HepG2 (cell line): Measurements from ENCODE around the gene DUOXA2. TPM values are rescaled to one million over a fixed set of nuclear protein-coding genes. Genes with fewer than 3 reads are reported as not detected.
A peak's percentile ranks its signal among the peaks of the same experiment; 100 is the strongest.

ENCODE experiments used
- ARNT2 ChIP-seq: sonication (generic); formaldehyde crosslinking; IDR thresholded peaks from 2 replicates; pipeline ENCODE4 v1.8.0; 2022; ENCODE audit warnings: mild to moderate bottlenecking, low read depth, missing genetic modification reagents, moderate library complexity
- HNF4A ChIP-seq: sonication (generic); formaldehyde crosslinking; IDR thresholded peaks from 2 replicates; pipeline ENCODE4 v1.4.0; 2020; ENCODE audit warnings: missing genetic modification reagents
- KDM5B ChIP-seq: sonication (generic); formaldehyde crosslinking; IDR thresholded peaks from 2 replicates; pipeline ENCODE4 v1.4.0; 2020; ENCODE audit warnings: missing genetic modification reagents, mild to moderate bottlenecking, borderline replicate concordance
- KMT2B ChIP-seq: IDR thresholded peaks from 2 replicates; pipeline ENCODE4 v1.6.1; 2016; ENCODE audit warnings: missing genetic modification reagents, missing compliant biosample characterization
- MTA1 ChIP-seq: sonication (generic); formaldehyde crosslinking; IDR thresholded peaks from 2 replicates; pipeline ENCODE4 v1.4.0; 2020; ENCODE audit warnings: missing genetic modification reagents, mild to moderate bottlenecking, borderline replicate concordance
- NBN ChIP-seq: fragments of 450-650 bp; conservative IDR thresholded peaks from 2 replicates; pipeline ENCODE4 v1.6.1; 2017
- NR2C2 ChIP-seq: sonication (generic); formaldehyde crosslinking; IDR thresholded peaks from 2 replicates; pipeline ENCODE4 v1.4.0; 2020; ENCODE audit warnings: missing genetic modification reagents, mild to moderate bottlenecking, moderate library complexity, borderline replicate concordance
- PAF1 ChIP-seq: IDR thresholded peaks from 2 replicates; pipeline ENCODE4 v1.6.1; 2016; ENCODE audit warnings: missing genetic modification reagents, missing compliant biosample characterization
- PHB2 ChIP-seq: fragments of 450-650 bp; IDR thresholded peaks from 2 replicates; pipeline ENCODE4 v1.6.1; 2018; ENCODE audit not compliant: partially characterized antibody
- SNAI1 ChIP-seq: sonication (generic); formaldehyde crosslinking; IDR thresholded peaks from 2 replicates; pipeline ENCODE4 v1.5.0; 2020; ENCODE audit warnings: mild to moderate bottlenecking, missing genetic modification reagents, borderline replicate concordance
- SYNCRIP ChIP-seq: fragments of 200-400 bp; formaldehyde crosslinking; IDR thresholded peaks from 2 replicates; pipeline ENCODE4 v1.6.1; 2018; ENCODE audit warnings: mild to moderate bottlenecking, low read depth, low read length; ENCODE audit not compliant: insufficient read depth
- XBP1 ChIP-seq: sonication (generic); formaldehyde crosslinking; IDR thresholded peaks from 2 replicates; pipeline ENCODE4 v1.5.0; 2020; ENCODE audit warnings: missing genetic modification reagents
- ZBTB3 ChIP-seq: sonication (generic); formaldehyde crosslinking; IDR thresholded peaks from 2 replicates; pipeline ENCODE4 v1.4.0; 2020; ENCODE audit warnings: low read depth, mild to moderate bottlenecking, moderate library complexity, missing genetic modification reagents, borderline replicate concordance
- ZFX ChIP-seq: sonication (generic); formaldehyde crosslinking; IDR thresholded peaks from 2 replicates; pipeline ENCODE4 v1.4.0; 2020; ENCODE audit warnings: mild to moderate bottlenecking, low read depth, missing genetic modification reagents, moderate library complexity
- ZNF232 ChIP-seq: sonication (generic); formaldehyde crosslinking; IDR thresholded peaks from 2 replicates; pipeline ENCODE4 v1.4.0; 2020; ENCODE audit warnings: missing genetic modification reagents, borderline replicate concordance
- ZNF558 ChIP-seq: sonication (generic); formaldehyde crosslinking; IDR thresholded peaks from 2 replicates; pipeline ENCODE4 v1.9.0; 2022; ENCODE audit warnings: mild to moderate bottlenecking, missing genetic modification reagents, borderline replicate concordance
- ZNF562 ChIP-seq: sonication (generic); formaldehyde crosslinking; IDR thresholded peaks from 2 replicates; pipeline ENCODE4 v1.8.0; 2022; ENCODE audit warnings: missing genetic modification reagents, borderline replicate concordance
- polyA plus RNA-seq, 8 experiments: library from polyadenylated mRNA; depleted of rRNA in 3 of 8; stranded (reverse) in 7 of 8; unstranded in 1 of 8; fragments of >200 nt; fragmentation: Illumina TruSeq in 4 of 8; extraction: Trizol in 4 of 8; gene quantifications; 2 replicates each; pipeline versions ENCODE4 v1.2.1 to v1.2.3, GENCODE V29; 2011 to 2016; ENCODE audit warnings: low read depth in 4 of 8, missing spikeins in 1 of 8, mixed read lengths in 1 of 8; ENCODE audit not compliant: insufficient read depth in 1 of 8
- total RNA-seq, 5 experiments: library from RNA; depleted of rRNA; stranded (reverse); fragments of >200 nt; fragmentation: Illumina TruSeq; extraction: Trizol; gene quantifications; 2 replicates each; pipeline ENCODE4 v1.2.3, GENCODE V29; 2016; ENCODE audit warnings: low read depth in 1 of 5
- TF ChIP-seq, protein P1 (sequence below): sonication (generic); formaldehyde crosslinking; IDR thresholded peaks from 2 replicates; pipeline ENCODE4 v1.5.1; 2020; ENCODE audit warnings: mild to moderate bottlenecking, missing genetic modification reagents, moderate library complexity
- TF ChIP-seq, protein P2 (sequence below): sonication (generic); formaldehyde crosslinking; IDR thresholded peaks from 2 replicates; pipeline ENCODE4 v1.5.1; 2020; ENCODE audit warnings: missing genetic modification reagents, mild to moderate bottlenecking, borderline replicate concordance
- TF ChIP-seq, protein P3 (sequence below): sonication (generic); formaldehyde crosslinking; IDR thresholded peaks from 2 replicates; pipeline ENCODE4 v1.5.0; 2020; ENCODE audit warnings: mild to moderate bottlenecking, missing genetic modification reagents
- TF ChIP-seq, protein P4 (sequence below): sonication (generic); formaldehyde crosslinking; IDR thresholded peaks from 2 replicates; pipeline ENCODE4 v1.5.1; 2020; ENCODE audit warnings: mild to moderate bottlenecking, moderate library complexity, missing genetic modification reagents

DUOXA2 gene
- total and polyA plus RNA-seq, 2 of the 13 experiments (the other 11 are each of a cell fraction or from before 2014, with no cell fraction given) = 0.32 TPM; not detected in 1

DNA sequence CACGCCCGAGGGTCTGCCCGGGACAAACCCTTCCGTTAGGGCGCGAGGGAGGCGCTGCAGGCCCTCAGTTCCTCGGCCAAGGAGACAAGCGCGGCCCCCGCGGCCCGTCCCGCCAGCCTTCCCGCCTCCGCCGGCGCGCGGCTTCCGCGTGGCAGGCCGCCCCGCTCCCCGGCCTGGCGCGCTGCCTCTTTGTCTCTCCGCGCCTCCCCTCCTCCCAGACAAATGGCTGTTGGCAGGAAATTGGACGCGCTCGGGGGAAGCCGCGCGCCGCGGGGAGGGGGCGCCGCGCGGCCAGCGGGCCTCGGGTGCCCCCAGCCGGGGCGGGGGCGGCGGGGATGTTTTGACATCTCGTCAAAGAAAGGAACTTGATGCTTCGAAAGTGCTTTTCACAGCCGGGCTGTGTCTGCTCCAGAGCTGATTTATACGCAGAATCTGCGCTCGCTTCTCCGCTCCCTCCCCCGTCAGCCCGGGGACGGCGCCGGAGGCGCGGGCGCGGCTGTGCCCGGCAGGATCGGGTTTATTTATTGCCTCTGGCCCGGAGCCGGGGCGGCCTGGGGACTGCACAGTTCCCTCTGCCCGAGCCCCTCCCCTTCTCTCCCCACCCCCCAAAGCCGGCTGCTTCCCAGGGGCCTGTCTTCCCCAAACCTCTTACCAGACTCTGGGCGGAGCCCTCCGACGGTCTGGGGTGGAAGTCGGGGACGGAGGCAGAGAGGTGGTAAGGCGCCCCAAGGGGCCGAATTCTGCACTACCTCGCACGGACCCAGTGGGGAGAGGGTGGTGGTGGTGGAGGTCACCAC is 52.9 kb downstream of the DUOXA2 start (continued):
- TF ChIP-seq, protein P1, sequence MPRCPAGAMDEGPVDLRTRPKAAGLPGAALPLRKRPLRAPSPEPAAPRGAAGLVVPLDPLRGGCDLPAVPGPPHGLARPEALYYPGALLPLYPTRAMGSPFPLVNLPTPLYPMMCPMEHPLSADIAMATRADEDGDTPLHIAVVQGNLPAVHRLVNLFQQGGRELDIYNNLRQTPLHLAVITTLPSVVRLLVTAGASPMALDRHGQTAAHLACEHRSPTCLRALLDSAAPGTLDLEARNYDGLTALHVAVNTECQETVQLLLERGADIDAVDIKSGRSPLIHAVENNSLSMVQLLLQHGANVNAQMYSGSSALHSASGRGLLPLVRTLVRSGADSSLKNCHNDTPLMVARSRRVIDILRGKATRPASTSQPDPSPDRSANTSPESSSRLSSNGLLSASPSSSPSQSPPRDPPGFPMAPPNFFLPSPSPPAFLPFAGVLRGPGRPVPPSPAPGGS = 0 out of 2 replicates have a peak, but pooled peaks have one; percentile 23
- TF ChIP-seq PHB2 (no peak), SNAI1 (CRISPR knock-in tag) (no peak), PAF1 (CRISPR knock-in tag) (no peak), MTA1 (CRISPR knock-in tag) (peak; percentile 56; the same call in 1 of the 2 replicates), ZBTB3 (CRISPR knock-in tag) (no peak), SYNCRIP (no peak), ZNF562 (no peak), ZNF558 (CRISPR knock-in tag) (peak; percentile 68; the same call in 1 of the 2 replicates), NBN (no peak), NR2C2 (CRISPR knock-in tag) (peak; percentile 54; the same call in 1 of the 2 replicates), ZNF232 (CRISPR knock-in tag) (no peak), KMT2B (CRISPR knock-in tag) (no peak), XBP1 (CRISPR knock-in tag) (no peak), ARNT2 (CRISPR knock-in tag) (peak; percentile 17; the same call in 1 of the 2 replicates), ZFX (CRISPR knock-in tag) (peak; percentile 93), HNF4A (CRISPR knock-in tag) (no peak), KDM5B (CRISPR knock-in tag) (0 out of 2 replicates have a peak, but pooled peaks have one; percentile 43)
- TF ChIP-seq, protein P2, sequence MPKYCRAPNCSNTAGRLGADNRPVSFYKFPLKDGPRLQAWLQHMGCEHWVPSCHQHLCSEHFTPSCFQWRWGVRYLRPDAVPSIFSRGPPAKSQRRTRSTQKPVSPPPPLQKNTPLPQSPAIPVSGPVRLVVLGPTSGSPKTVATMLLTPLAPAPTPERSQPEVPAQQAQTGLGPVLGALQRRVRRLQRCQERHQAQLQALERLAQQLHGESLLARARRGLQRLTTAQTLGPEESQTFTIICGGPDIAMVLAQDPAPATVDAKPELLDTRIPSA (CRISPR knock-in tag) = no peak
- TF ChIP-seq, protein P3, sequence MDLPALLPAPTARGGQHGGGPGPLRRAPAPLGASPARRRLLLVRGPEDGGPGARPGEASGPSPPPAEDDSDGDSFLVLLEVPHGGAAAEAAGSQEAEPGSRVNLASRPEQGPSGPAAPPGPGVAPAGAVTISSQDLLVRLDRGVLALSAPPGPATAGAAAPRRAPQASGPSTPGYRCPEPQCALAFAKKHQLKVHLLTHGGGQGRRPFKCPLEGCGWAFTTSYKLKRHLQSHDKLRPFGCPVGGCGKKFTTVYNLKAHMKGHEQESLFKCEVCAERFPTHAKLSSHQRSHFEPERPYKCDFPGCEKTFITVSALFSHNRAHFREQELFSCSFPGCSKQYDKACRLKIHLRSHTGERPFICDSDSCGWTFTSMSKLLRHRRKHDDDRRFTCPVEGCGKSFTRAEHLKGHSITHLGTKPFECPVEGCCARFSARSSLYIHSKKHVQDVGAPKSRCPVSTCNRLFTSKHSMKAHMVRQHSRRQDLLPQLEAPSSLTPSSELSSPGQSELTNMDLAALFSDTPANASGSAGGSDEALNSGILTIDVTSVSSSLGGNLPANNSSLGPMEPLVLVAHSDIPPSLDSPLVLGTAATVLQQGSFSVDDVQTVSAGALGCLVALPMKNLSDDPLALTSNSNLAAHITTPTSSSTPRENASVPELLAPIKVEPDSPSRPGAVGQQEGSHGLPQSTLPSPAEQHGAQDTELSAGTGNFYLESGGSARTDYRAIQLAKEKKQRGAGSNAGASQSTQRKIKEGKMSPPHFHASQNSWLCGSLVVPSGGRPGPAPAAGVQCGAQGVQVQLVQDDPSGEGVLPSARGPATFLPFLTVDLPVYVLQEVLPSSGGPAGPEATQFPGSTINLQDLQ (CRISPR knock-in tag) = peak; percentile 82; the same call in 1 of the 2 replicates
- TF ChIP-seq, protein P4, sequence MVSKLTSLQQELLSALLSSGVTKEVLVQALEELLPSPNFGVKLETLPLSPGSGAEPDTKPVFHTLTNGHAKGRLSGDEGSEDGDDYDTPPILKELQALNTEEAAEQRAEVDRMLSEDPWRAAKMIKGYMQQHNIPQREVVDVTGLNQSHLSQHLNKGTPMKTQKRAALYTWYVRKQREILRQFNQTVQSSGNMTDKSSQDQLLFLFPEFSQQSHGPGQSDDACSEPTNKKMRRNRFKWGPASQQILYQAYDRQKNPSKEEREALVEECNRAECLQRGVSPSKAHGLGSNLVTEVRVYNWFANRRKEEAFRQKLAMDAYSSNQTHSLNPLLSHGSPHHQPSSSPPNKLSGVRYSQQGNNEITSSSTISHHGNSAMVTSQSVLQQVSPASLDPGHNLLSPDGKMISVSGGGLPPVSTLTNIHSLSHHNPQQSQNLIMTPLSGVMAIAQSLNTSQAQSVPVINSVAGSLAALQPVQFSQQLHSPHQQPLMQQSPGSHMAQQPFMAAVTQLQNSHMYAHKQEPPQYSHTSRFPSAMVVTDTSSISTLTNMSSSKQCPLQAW (CRISPR knock-in tag) = 0 out of 2 replicates have a peak, but pooled peaks have one; percentile 24
